Ishikawa (cell line): Measurements from ENCODE around the gene OR51V1.

ENCODE experiments used
- CEBPB ChIP-seq: IDR thresholded peaks from 2 replicates; pipeline ENCODE4 v1.6.1; 2012
- CREB1 ChIP-seq: IDR thresholded peaks from 2 replicates; pipeline ENCODE4 v1.6.1; 2012; ENCODE audit warnings: low read depth
- EGR1 ChIP-seq: IDR thresholded peaks from 2 replicates; pipeline ENCODE4 v1.6.1; 2012
- EP300 ChIP-seq: IDR thresholded peaks from 2 replicates; pipeline ENCODE4 v1.6.1; 2012; ENCODE audit warnings: borderline replicate concordance
- FOXM1 ChIP-seq: IDR thresholded peaks from 2 replicates; pipeline ENCODE4 v1.6.1; 2012; ENCODE audit warnings: low read depth, borderline replicate concordance
- MAX ChIP-seq: IDR thresholded peaks from 2 replicates; pipeline ENCODE4 v1.6.1; 2012
- NFIC ChIP-seq: IDR thresholded peaks from 2 replicates; pipeline ENCODE4 v1.6.1; 2012
- RAD21 ChIP-seq: IDR thresholded peaks from 2 replicates; pipeline ENCODE4 v1.6.1; 2012; ENCODE audit warnings: low read depth
- REST ChIP-seq: IDR thresholded peaks from 2 replicates; pipeline ENCODE4 v1.6.1; 2012; ENCODE audit warnings: low read depth, mild to moderate bottlenecking
- TAF1 ChIP-seq: IDR thresholded peaks from 2 replicates; pipeline ENCODE4 v1.6.1; 2012; ENCODE audit warnings: low read depth, mild to moderate bottlenecking
- TCF12 ChIP-seq: IDR thresholded peaks from 2 replicates; pipeline ENCODE4 v1.6.1; 2012; ENCODE audit warnings: low read depth
- TEAD4 ChIP-seq: IDR thresholded peaks from 2 replicates; pipeline ENCODE4 v1.6.1; 2012
- YY1 ChIP-seq: IDR thresholded peaks from 2 replicates; pipeline ENCODE4 v1.6.1; 2012; ENCODE audit warnings: low read depth
- ZBTB7A ChIP-seq: IDR thresholded peaks from 2 replicates; pipeline ENCODE4 v1.6.1; 2012; ENCODE audit warnings: low read depth
- TF ChIP-seq, protein P1 (sequence below): IDR thresholded peaks from 2 replicates; pipeline ENCODE4 v1.6.1; 2012

Gene OR51V1

GRCh38 chr11:5240458-5240857 is 40.0 kb upstream of the OR51V1 start:
- no peak for TF ChIP-seq RAD21

GRCh38 chr11:5240056-5240455 is 39.6 kb upstream of the OR51V1 start:
- TF ChIP-seq YY1: no peak
- no peak for TF ChIP-seq ZBTB7A
- no peak for TF ChIP-seq CREB1
- TF ChIP-seq CEBPB: no peak
- no peak for TF ChIP-seq EP300
- TF ChIP-seq NFIC: no peak
- no peak for TF ChIP-seq MAX
- no peak for TF ChIP-seq EGR1
- TF ChIP-seq REST: no peak
- no peak for TF ChIP-seq FOXM1
- TF ChIP-seq, protein P1, sequence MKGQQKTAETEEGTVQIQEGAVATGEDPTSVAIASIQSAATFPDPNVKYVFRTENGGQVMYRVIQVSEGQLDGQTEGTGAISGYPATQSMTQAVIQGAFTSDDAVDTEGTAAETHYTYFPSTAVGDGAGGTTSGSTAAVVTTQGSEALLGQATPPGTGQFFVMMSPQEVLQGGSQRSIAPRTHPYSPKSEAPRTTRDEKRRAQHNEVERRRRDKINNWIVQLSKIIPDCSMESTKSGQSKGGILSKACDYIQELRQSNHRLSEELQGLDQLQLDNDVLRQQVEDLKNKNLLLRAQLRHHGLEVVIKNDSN: no peak
- no peak for TF ChIP-seq RAD21
- no peak for TF ChIP-seq TEAD4

DNA sequence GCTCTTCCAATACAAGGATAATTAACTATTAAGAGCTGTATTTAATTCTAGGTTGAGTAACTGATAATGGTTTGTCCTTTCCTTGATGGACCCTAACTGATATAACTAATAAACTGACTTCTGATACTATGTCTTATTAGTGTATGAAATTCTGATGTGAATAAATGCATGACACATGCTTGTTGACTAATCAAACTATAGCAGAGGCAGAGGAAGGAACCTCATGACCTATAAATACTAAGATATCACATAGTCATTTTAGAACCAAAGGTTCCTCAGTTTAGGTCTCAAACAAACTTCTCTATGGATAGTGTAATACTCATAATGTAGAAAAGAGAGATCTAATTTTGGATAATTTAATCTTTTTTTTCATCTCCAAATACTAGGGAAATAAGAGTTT is 38.6 kb upstream of the OR51V1 start:
- TF ChIP-seq ZBTB7A (no peak), RAD21 (no peak), TAF1 (no peak), NFIC (no peak), EGR1 (no peak), CEBPB (no peak)
- TF ChIP-seq, protein P1: no peak

DNA sequence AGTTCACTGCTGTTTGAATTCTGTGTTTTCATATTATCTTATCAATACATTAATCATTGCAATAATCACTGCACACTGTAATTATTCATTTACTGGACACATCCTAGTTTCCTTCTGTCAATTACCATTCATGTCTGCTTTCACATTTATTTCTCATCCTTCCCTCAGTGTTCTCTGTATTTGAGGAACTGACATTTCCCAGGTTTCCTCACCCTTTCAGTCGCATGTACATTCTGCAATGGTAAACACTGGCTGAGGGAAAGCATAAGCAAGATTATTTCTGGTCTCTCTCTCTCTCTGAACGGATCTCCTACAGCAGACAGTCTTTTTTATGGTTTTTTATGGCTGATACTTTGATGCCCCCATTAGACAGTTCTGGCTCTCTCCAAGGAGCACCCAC is 38.0 kb upstream of the OR51V1 start:
- TF ChIP-seq EP300: no peak
- TF ChIP-seq TCF12: no peak
- TF ChIP-seq CEBPB: no peak
- no peak for TF ChIP-seq YY1
- no peak for TF ChIP-seq CREB1
- no peak for TF ChIP-seq TEAD4
- no peak for TF ChIP-seq EGR1
- TF ChIP-seq, protein P1: no peak
- TF ChIP-seq FOXM1: no peak
- no peak for TF ChIP-seq RAD21
- TF ChIP-seq NFIC: no peak
- no peak for TF ChIP-seq ZBTB7A
- no peak for TF ChIP-seq TAF1
- TF ChIP-seq REST: no peak
- no peak for TF ChIP-seq MAX

GRCh38 chr11:5237420-5237819 is 36.9 kb upstream of the OR51V1 start:
- TF ChIP-seq TEAD4: no peak
- TF ChIP-seq, protein P1: no peak

DNA sequence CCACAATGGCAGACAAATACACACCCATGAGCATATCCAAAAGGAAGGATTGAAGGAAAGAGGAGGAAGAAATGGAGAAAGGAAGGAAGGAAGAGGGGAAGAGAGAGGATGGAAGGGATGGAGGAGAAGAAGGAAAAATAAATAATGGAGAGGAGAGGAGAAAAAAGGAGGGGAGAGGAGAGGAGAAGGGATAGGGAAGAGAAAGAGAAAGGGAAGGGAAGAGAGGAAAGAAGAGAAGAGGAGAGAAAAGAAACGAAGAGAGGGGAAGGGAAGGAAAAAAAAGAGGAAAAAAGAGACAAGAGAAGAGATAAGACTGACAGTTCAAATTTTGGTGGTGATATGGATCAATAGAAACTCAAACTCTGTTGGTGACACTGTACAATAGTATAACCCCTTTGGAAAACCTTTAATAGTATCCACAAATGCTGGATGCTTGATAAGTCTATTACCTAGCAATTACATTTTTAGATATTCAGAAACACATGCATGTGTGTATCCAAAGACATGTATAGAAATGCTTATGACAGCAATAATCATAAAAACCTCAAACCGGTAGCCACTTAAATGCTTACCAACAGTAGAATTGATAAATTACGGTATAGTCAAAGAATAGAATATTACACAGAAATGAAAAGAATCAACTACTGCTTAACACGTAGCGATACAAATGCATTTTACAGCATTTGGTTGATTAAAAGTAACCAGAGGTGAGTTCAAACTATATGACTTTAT is 35.0 kb upstream of the OR51V1 start:
- TF ChIP-seq YY1: no peak
